ENCODE results near the gene DCTN1. TPM values are rescaled to one million over a fixed set of nuclear protein-coding genes. Genes with fewer than 3 reads are reported as not detected.

DCTN1 gene
- total RNA-seq, 2 experiments from 2014 or later = 67.3 to 81.4 TPM

GRCh38 chr2:74385396-74385795 is 5.3 kb upstream of the DCTN1 start:
- TF ChIP-seq CTCF (IDR thresholded peaks at IDR 0.05) = no peak
- ATAC-seq = no peak
- no peak overlapping the region for H3K4me3 Mint-ChIP-seq
- POLR2A ChIA-PET = interaction anchor here (0.6 to 0.8 kb wide), 2 partner anchors 73 to 160 kb away, joined by 3 read pairs; partner anchors contain the start of gene WBP1
- H3K27ac Mint-ChIP-seq = no peak overlapping the region
- CTCF ChIA-PET = interaction anchor here (0.9 to 1.6 kb wide), 3 partner anchors 16 to 136 kb away, joined by 3 to 7 read pairs (median 3); no protein-coding TSS in a partner anchor
- H3K36me3 Mint-ChIP-seq (ENCODE audit: low read depth) = no peaks in the 10 kb centered on the region
- peaks cover 18% of the 10 kb centered on the region for H3K4me1 Mint-ChIP-seq (ENCODE audit: low read depth)
- no peak for DNase-seq
- H3K9me3 Mint-ChIP-seq = no peaks in the 10 kb centered on the region
- H3K27me3 Mint-ChIP-seq = no peaks in the 10 kb centered on the region
- intact Hi-C loops (cut with micrococcal nuclease) = no loop called here

GRCh38 chr2:74384051-74384450 is 3.9 kb upstream of the DCTN1 start:
- Mint-ChIP-seq H3K36me3 (ENCODE audit: low read depth) (no peaks in the 10 kb centered on the region), H3K4me3 (no peak overlapping the region), H3K9me3 (no peaks in the 10 kb centered on the region), H3K4me1 (ENCODE audit: low read depth) (peaks cover 24% of the 10 kb centered on the region), H3K27ac (no peak overlapping the region), H3K27me3 (no peaks in the 10 kb centered on the region)
- intact Hi-C loops (cut with micrococcal nuclease) = no loop called here
- POLR2A ChIA-PET = no interaction called here
- DNase-seq (no peak), ATAC-seq (no peak)
- no peak for TF ChIP-seq CTCF (IDR thresholded peaks at IDR 0.05)
- CTCF ChIA-PET = no interaction called here

- no peak for TF ChIP-seq CTCF (IDR thresholded peaks at IDR 0.05)
- Mint-ChIP-seq H3K36me3 (ENCODE audit: low read depth) (no peaks in the 10 kb centered on the region), H3K9me3 (no peaks in the 10 kb centered on the region), H3K27ac (no peak overlapping the region), H3K27me3 (no peaks in the 10 kb centered on the region), H3K4me3 (no peak overlapping the region), H3K4me1 (ENCODE audit: low read depth) (peaks cover 29% of the 10 kb centered on the region)
- CTCF ChIA-PET = interaction anchor here (2.2 kb wide), 1 partner anchor 8 kb away, joined by 17 read pairs; no protein-coding TSS in a partner anchor
- intact Hi-C loops (cut with micrococcal nuclease) = no loop called here
- no peak for DNase-seq
- ATAC-seq = no peak
- POLR2A ChIA-PET = no interaction called here
Observed at GRCh38 chr2:74383254-74383653, 3.1 kb upstream of the DCTN1 start.

- H3K27me3 Mint-ChIP-seq = no peaks in the 10 kb centered on the region
- H3K27ac Mint-ChIP-seq = no peak overlapping the region
- H3K36me3 Mint-ChIP-seq (ENCODE audit: low read depth) = peaks cover 1% of the 10 kb centered on the region
- intact Hi-C loops (cut with micrococcal nuclease) = no loop called here
- peaks cover 29% of the 10 kb centered on the region for H3K4me1 Mint-ChIP-seq (ENCODE audit: low read depth)
- no peak for TF ChIP-seq CTCF (IDR thresholded peaks at IDR 0.05)
- ChIA-PET CTCF (interaction anchor here (0.7 to 2.2 kb wide), 6 partner anchors 9 to 133 kb away, joined by 3 to 17 read pairs (median 4); no protein-coding TSS in a partner anchor), POLR2A (interaction anchor here (0.7 to 0.9 kb wide), 2 partner anchors 9 to 10 kb away, joined by 3 read pairs; no protein-coding TSS in a partner anchor)
- ATAC-seq (no peak), DNase-seq (no peak)
- H3K9me3 Mint-ChIP-seq = no peaks in the 10 kb centered on the region
- no peak overlapping the region for H3K4me3 Mint-ChIP-seq
Observed at GRCh38 chr2:74381751-74382150, 1.6 kb upstream of the DCTN1 start.

- H3K4me3 Mint-ChIP-seq = no peak overlapping the region
- TF ChIP-seq CTCF (IDR thresholded peaks at IDR 0.05) = no peak
- ChIA-PET CTCF (no interaction called here), POLR2A (no interaction called here)
- H3K9me3 Mint-ChIP-seq = no peaks in the 10 kb centered on the region
- ATAC-seq = no peak
- no peak overlapping the region for H3K27ac Mint-ChIP-seq
- H3K4me1 Mint-ChIP-seq (ENCODE audit: low read depth) = peaks cover 25% of the 10 kb centered on the region
- intact Hi-C loops (cut with micrococcal nuclease) = no loop called here
- no peaks in the 10 kb centered on the region for H3K27me3 Mint-ChIP-seq
- DNase-seq = no peak
- peaks cover 3% of the 10 kb centered on the region for H3K36me3 Mint-ChIP-seq (ENCODE audit: low read depth)
Observed at GRCh38 chr2:74378007-74378406, 2.1 kb downstream of the DCTN1 start.

All from activated CD8-positive, alpha-beta T cell treated with anti-CD3 and anti-CD28 coated beads for 36 hours (primary cell).